Thymus (tissue), 11 donors: ENCODE results near the gene PFAS. TPM values are rescaled to one million over a fixed set of nuclear protein-coding genes. Genes with fewer than 3 reads are reported as not detected.

Experiments used
- DNase-seq, 9 donors: peaks; one replicate each; pipeline ENCODE4 v3.0.0-alpha.2; 2013; ENCODE audit warnings: low spot score in 9 of 9, low read depth in 6 of 9, missing footprints in 1 of 9
- H3K27ac ChIP-seq, 2 donors: one replicate each; pipeline ENCODE4 v1.5.1; 2013; ENCODE audit warnings: control low read depth in 1 of 2, low read depth in 1 of 2, low read length in 1 of 2, mild to moderate bottlenecking in 1 of 2, moderate library complexity in 1 of 2
- H3K27me3 ChIP-seq, 2 donors: one replicate each; pipeline ENCODE4 v1.5.1; 2013; ENCODE audit warnings: low read length in 1 of 2; ENCODE audit not compliant: control insufficient read depth in 2 of 2, insufficient read depth in 1 of 2
- H3K36me3 ChIP-seq, 2 donors: one replicate each; pipeline ENCODE4 v1.5.1; 2013; ENCODE audit warnings: low read length in 1 of 2, mild to moderate bottlenecking in 1 of 2, moderate library complexity in 1 of 2; ENCODE audit not compliant: control insufficient read depth in 2 of 2, insufficient read depth in 2 of 2
- H3K4me1 ChIP-seq, 2 donors: one replicate each; pipeline ENCODE4 v1.5.1; 2013; ENCODE audit warnings: low read length in 2 of 2; ENCODE audit not compliant: control insufficient read depth in 2 of 2, insufficient read depth in 2 of 2
- H3K4me3 ChIP-seq, 2 donors: one replicate each; pipeline ENCODE4 v1.5.1; 2013; ENCODE audit warnings: low read length in 2 of 2, control low read depth in 1 of 2, mild to moderate bottlenecking in 1 of 2
- H3K9me3 ChIP-seq, 2 donors: one replicate each; pipeline ENCODE4 v1.5.1; 2013; ENCODE audit warnings: low read length in 1 of 2, mild to moderate bottlenecking in 1 of 2; ENCODE audit not compliant: control insufficient read depth in 2 of 2, insufficient read depth in 1 of 2
- WGBS: extraction: QIAGEN DNeasy Blood & Tissue Kit; methylation state at CpG from one replicate; pipeline ENCODE4 v1.1.7; 2013; 5-methylcytosine and 5-hydroxymethylcytosine counted together
- polyA plus RNA-seq: library from polyadenylated mRNA; stranded (reverse); fragments of 200-250 nt; gene quantifications from one replicate; pipeline ENCODE4 v1.2.3, GENCODE V29; 2013
- total RNA-seq: library from RNA; stranded (reverse); fragments of 120-200 nt; gene quantifications from one replicate; pipeline ENCODE4 v1.2.4, GENCODE V29; 2013
- donor health status: healthy.

PFAS gene
- total and polyA plus RNA-seq, 2 donors: 12.8 to 19.6 TPM

GRCh38 chr17:8300627-8301242 lies 51.6 kb downstream of the PFAS start:
- H3K27ac ChIP-seq: no peak overlapping the region
- no peaks in the 10 kb centered on the region for H3K4me1 ChIP-seq
- peaks cover 0 to 2% of the 10 kb centered on the region in 2 donors for H3K27me3 ChIP-seq
- no peak overlapping the region for H3K4me3 ChIP-seq
- 13% methylated on average over 8 of the region's 8 CpGs for WGBS
- peak in 7 of 9 donors; percentile 38 to 83 (median 62) for DNase-seq
- no peaks in the 10 kb centered on the region for H3K9me3 ChIP-seq
- H3K36me3 ChIP-seq: no peaks in the 10 kb centered on the region

GRCh38 chr17:8310601-8311123 lies 61.6 kb downstream of the PFAS start:
- 84% methylated on average over 10 of the region's 10 CpGs for whole genome bisulfite sequencing
- DNase-seq: no peak
- no peak overlapping the region for H3K4me3 ChIP-seq

GRCh38 chr17:8311131-8311790 lies 62.2 kb downstream of the PFAS start:
- Histone ChIP-seq H3K27me3 (peaks cover 0 to 70% of the 10 kb centered on the region in 2 donors), H3K4me1 (no peaks in the 10 kb centered on the region), H3K9me3 (no peaks in the 10 kb centered on the region), H3K4me3 (no peak overlapping the region), H3K36me3 (no peaks in the 10 kb centered on the region), H3K27ac (no peak overlapping the region)
- 94% methylated on average over 25 of the region's 25 CpGs for WGBS
- DNase-seq: no peak

More at GRCh38 chr17:8310601-8311123, 61.6 kb downstream of the PFAS start:
- H3K9me3 ChIP-seq: no peaks in the 10 kb centered on the region
- no peak overlapping the region for H3K27ac ChIP-seq
- H3K27me3 ChIP-seq: peaks cover 0 to 64% of the 10 kb centered on the region in 2 donors
- H3K36me3 ChIP-seq: no peaks in the 10 kb centered on the region
- H3K4me1 ChIP-seq: no peaks in the 10 kb centered on the region

- Histone ChIP-seq H3K27ac (no peak overlapping the region), H3K9me3 (no peaks in the 10 kb centered on the region), H3K27me3 (peaks cover 0 to 77% of the 10 kb centered on the region in 2 donors), H3K4me1 (no peaks in the 10 kb centered on the region), H3K4me3 (no peak overlapping the region), H3K36me3 (no peaks in the 10 kb centered on the region)
- 93% methylated on average over 13 of the region's 13 CpGs for WGBS
- DNase-seq: no peak
These were observed 63.2 kb downstream of the PFAS start for GRCh38 chr17:8312251-8312650.

GRCh38 chr17:8312726-8313600 lies 63.9 kb downstream of the PFAS start:
- DNase-seq: no peak
- 94% methylated on average over 16 of the region's 16 CpGs for WGBS
- Histone ChIP-seq H3K27ac (no peak overlapping the region), H3K4me1 (no peaks in the 10 kb centered on the region), H3K36me3 (no peaks in the 10 kb centered on the region), H3K27me3 (peaks cover 0 to 77% of the 10 kb centered on the region in 2 donors), H3K4me3 (no peak overlapping the region), H3K9me3 (no peaks in the 10 kb centered on the region)

- WGBS: 63% methylated on average over 29 of the region's 29 CpGs
- peaks cover 0 to 80% of the 10 kb centered on the region in 2 donors for H3K27me3 ChIP-seq
- H3K9me3 ChIP-seq: no peaks in the 10 kb centered on the region
- H3K27ac ChIP-seq: no peak overlapping the region
- no peaks in the 10 kb centered on the region for H3K4me1 ChIP-seq
- DNase-seq: no peak
- no peak overlapping the region for H3K4me3 ChIP-seq
- H3K36me3 ChIP-seq: no peaks in the 10 kb centered on the region
These were observed 66.0 kb downstream of the PFAS start for GRCh38 chr17:8314797-8315763.

- Histone ChIP-seq H3K27me3 (peaks cover 0 to 73% of the 10 kb centered on the region in 2 donors), H3K27ac (no peak overlapping the region), H3K9me3 (no peaks in the 10 kb centered on the region), H3K4me3 (no peak overlapping the region), H3K36me3 (no peaks in the 10 kb centered on the region), H3K4me1 (no peaks in the 10 kb centered on the region)
- 89% methylated on average over 26 of the region's 26 CpGs for WGBS
- DNase-seq: no peak
These were observed 66.7 kb downstream of the PFAS start for GRCh38 chr17:8315764-8316217.
